K562 (cell line): ENCODE measurements around the gene STAT6. TPM values are rescaled to one million over a fixed set of nuclear protein-coding genes. Genes with fewer than 3 reads are reported as not detected.

Source experiments
- ARID3B ChIP-seq: fragments of 250-450 bp; sonication (Bioruptor Pico); IDR thresholded peaks from 2 replicates; pipeline ENCODE4 v1.4.0; 2020; ENCODE audit warnings: borderline replicate concordance
- ATF7 ChIP-seq: fragments of 450-650 bp; IDR thresholded peaks from 2 replicates; pipeline ENCODE4 v1.7.1; 2014; ENCODE audit warnings: mild to moderate bottlenecking, moderate library complexity
- DIDO1 ChIP-seq: fragments of 450-650 bp; IDR thresholded peaks from 2 replicates; pipeline ENCODE4 v1.6.1; 2016; ENCODE audit warnings: low read depth, missing biosample characterization, missing genetic modification characterization
- GABPA ChIP-seq: fragments of 200-800 bp; sonication (Bioruptor generic); conservative IDR thresholded peaks from 2 replicates; pipeline ENCODE4 v1.6.1; 2016; ENCODE audit warnings: low read depth, missing genetic modification characterization, missing compliant biosample characterization
- GABPB1 ChIP-seq: sonication (generic); formaldehyde crosslinking; IDR thresholded peaks from 2 replicates; pipeline ENCODE4 v1.8.0; 2022; ENCODE audit warnings: mild to moderate bottlenecking, missing genetic modification reagents
- HDGF ChIP-seq: fragments of 450-650 bp; IDR thresholded peaks from 2 replicates; pipeline ENCODE4 v1.6.1; 2016
- MBD2 ChIP-seq: sonication (generic); IDR thresholded peaks from 2 replicates; pipeline ENCODE4 v1.6.1; 2016; ENCODE audit warnings: low read depth, borderline replicate concordance
- MTA3 ChIP-seq: fragments of 450-650 bp; formaldehyde crosslinking; IDR thresholded peaks from 2 replicates; pipeline ENCODE4 v1.6.1; 2017; ENCODE audit warnings: mild to moderate bottlenecking, borderline replicate concordance
- NKRF ChIP-seq: fragments of 450-650 bp; IDR thresholded peaks from 2 replicates; pipeline ENCODE4 v1.6.1; 2016; ENCODE audit warnings: borderline replicate concordance
- NR2C1 ChIP-seq, 2 experiments: fragments of 450-650 bp; IDR thresholded peaks; 2 replicates each; pipeline ENCODE4 v1.6.1; 2017; ENCODE audit warnings: mild to moderate bottlenecking in 2 of 2, antibody characterized with exemption in 1 of 2, inconsistent platforms in 1 of 2, missing compliant biosample characterization in 1 of 2, missing genetic modification characterization in 1 of 2
- PHF8 ChIP-seq: fragments of 200-600 bp; sonication (generic); IDR thresholded peaks from 2 replicates; pipeline ENCODE4 v1.6.1; 2012; ENCODE audit warnings: mixed run types, mild to moderate bottlenecking, inconsistent platforms, low read length, moderate library complexity, borderline replicate concordance
- RBM14 ChIP-seq: fragments of 200-400 bp; formaldehyde crosslinking; IDR thresholded peaks from 2 replicates; pipeline ENCODE4 v1.6.1; 2018; ENCODE audit warnings: low read depth, mild to moderate bottlenecking, low read length, moderate library complexity, borderline replicate concordance; ENCODE audit not compliant: insufficient read depth
- SPI1 ChIP-seq: IDR thresholded peaks from 2 replicates; pipeline ENCODE4 v1.6.1; 2011; ENCODE audit warnings: low read depth, low read length, control low read depth, borderline replicate concordance
- TBL1XR1 ChIP-seq, 2 experiments: IDR thresholded peaks; 2 replicates each; pipeline ENCODE4 v1.6.1; 2012; ENCODE audit warnings: improper control_type of control experiment in 2 of 2, low read length in 2 of 2, mild to moderate bottlenecking in 1 of 2
- YY1 ChIP-seq, 3 experiments: IDR thresholded peaks; 2 replicates each; pipeline ENCODE4 v1.6.1; 2011; ENCODE audit warnings: low read length in 2 of 3, mild to moderate bottlenecking in 2 of 3, moderate library complexity in 2 of 3, borderline replicate concordance in 1 of 3, control low read depth in 1 of 3, low read depth in 1 of 3; ENCODE audit not compliant: insufficient read depth in 3 of 3, insufficient replicate concordance in 2 of 3, control insufficient read depth in 1 of 3, insufficient read length in 1 of 3; ENCODE audit errors: extremely low read depth in 1 of 3
- polyA plus RNA-seq, 8 experiments: library from polyadenylated mRNA; depleted of rRNA in 4 of 8; stranded (reverse) in 5 of 8; unstranded in 3 of 8; fragments of >200 nt; fragmentation: Nextera tagmentation in 2 of 8; fragmentation: Illumina TruSeq in 1 of 8; extraction: Ambion mirVana in 2 of 8; extraction: Trizol in 1 of 8; gene quantifications; 2 replicates each; pipeline versions ENCODE4 v1.2.1 to v1.2.3, GENCODE V29; 2011 to 2014; ENCODE audit warnings: inconsistent platforms in 1 of 8, missing spikeins in 1 of 8
- total RNA-seq, 7 experiments: library from RNA; depleted of rRNA in 6 of 7; stranded (reverse); fragments of >200 nt in 6 of 7; fragmentation: Illumina TruSeq in 2 of 7; extraction: Trizol in 2 of 7; gene quantifications; 2 replicates each; pipeline versions ENCODE4 v1.2.1 to v1.2.3, GENCODE V29; 2011 to 2021; ENCODE audit warnings: low replicate concordance in 1 of 7
- TF ChIP-seq, protein P1 (sequence below): sonication (generic); formaldehyde crosslinking; IDR thresholded peaks from 2 replicates; pipeline ENCODE4 v1.9.0; 2022; ENCODE audit warnings: mild to moderate bottlenecking, missing genetic modification reagents
- TF ChIP-seq, protein P2 (sequence below): IDR thresholded peaks from 2 replicates; pipeline ENCODE4 v1.6.1; 2014; ENCODE audit warnings: antibody characterized with exemption
- TF ChIP-seq, protein P3 (sequence below): fragments of 450-650 bp; formaldehyde crosslinking; IDR thresholded peaks from 2 replicates; pipeline ENCODE4 v1.4.0; 2022; ENCODE audit warnings: missing genetic modification characterization

The STAT6 gene
- total and polyA plus RNA-seq, 9 of the 15 experiments (the other 6 are each of a cell fraction or from before 2014, with no cell fraction given): 2.4 to 49.5 (median 26.5) TPM

GRCh38 chr12:57078519-57079404 lies 32.4 kb downstream of the STAT6 start, which contains the start of gene NEMP1 (continued):
- TF ChIP-seq GABPA (tag) (peak; percentile 97), SPI1 (no peak), TBL1XR1 (IDR thresholded peaks at IDR 0.05; ENCODE audit: low read length in 2 of 2) (peak in 1 of 2 experiments; percentile 50; a peak in 2 of 4 replicates), GABPB1 (CRISPR knock-in tag) (peak; percentile 79), YY1 (IDR thresholded peaks at IDR 0.05; ENCODE audit: borderline replicate concordance in 1 of 3, control insufficient read depth in 1 of 3, extremely low read depth in 1 of 3, insufficient read depth in 3 of 3, insufficient read length in 1 of 3, insufficient replicate concordance in 2 of 3, low read depth in 1 of 3, low read length in 2 of 3) (peak; percentile 62 to 95 (median 91)), DIDO1 (tag) (0 out of 2 replicates have a peak, but pooled peaks have one; percentile 49), PHF8 (peak; percentile 82; the same call in 1 of the 2 replicates), ARID3B (CRISPR knock-in tag) (no peak), MBD2 (peak; percentile 93), MTA3 (peak; percentile 71; the same call in 1 of the 2 replicates), NKRF (peak; percentile 88; the same call in 1 of the 2 replicates), RBM14 (no peak), HDGF (no peak), NR2C1 (IDR thresholded peaks at IDR 0.05) (no peak), NR2C1 (tag; IDR thresholded peaks at IDR 0.05) (no peak), ATF7 (peak; percentile 85)
- TF ChIP-seq, protein P1, sequence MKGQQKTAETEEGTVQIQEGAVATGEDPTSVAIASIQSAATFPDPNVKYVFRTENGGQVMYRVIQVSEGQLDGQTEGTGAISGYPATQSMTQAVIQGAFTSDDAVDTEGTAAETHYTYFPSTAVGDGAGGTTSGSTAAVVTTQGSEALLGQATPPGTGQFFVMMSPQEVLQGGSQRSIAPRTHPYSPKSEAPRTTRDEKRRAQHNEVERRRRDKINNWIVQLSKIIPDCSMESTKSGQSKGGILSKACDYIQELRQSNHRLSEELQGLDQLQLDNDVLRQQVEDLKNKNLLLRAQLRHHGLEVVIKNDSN (CRISPR knock-in tag): peak; percentile 97
- TF ChIP-seq, protein P2, sequence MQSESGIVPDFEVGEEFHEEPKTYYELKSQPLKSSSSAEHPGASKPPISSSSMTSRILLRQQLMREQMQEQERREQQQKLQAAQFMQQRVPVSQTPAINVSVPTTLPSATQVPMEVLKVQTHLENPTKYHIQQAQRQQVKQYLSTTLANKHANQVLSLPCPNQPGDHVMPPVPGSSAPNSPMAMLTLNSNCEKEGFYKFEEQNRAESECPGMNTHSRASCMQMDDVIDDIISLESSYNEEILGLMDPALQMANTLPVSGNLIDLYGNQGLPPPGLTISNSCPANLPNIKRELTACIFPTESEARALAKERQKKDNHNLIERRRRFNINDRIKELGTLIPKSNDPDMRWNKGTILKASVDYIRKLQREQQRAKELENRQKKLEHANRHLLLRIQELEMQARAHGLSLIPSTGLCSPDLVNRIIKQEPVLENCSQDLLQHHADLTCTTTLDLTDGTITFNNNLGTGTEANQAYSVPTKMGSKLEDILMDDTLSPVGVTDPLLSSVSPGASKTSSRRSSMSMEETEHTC: peak; percentile 91
- TF ChIP-seq, protein P3, sequence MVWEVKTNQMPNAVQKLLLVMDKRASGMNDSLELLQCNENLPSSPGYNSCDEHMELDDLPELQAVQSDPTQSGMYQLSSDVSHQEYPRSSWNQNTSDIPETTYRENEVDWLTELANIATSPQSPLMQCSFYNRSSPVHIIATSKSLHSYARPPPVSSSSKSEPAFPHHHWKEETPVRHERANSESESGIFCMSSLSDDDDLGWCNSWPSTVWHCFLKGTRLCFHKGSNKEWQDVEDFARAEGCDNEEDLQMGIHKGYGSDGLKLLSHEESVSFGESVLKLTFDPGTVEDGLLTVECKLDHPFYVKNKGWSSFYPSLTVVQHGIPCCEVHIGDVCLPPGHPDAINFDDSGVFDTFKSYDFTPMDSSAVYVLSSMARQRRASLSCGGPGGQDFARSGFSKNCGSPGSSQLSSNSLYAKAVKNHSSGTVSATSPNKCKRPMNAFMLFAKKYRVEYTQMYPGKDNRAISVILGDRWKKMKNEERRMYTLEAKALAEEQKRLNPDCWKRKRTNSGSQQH: no peak
